ENCODE measurements around the gene P2RX1. TPM values are rescaled to one million over a fixed set of nuclear protein-coding genes. Genes with fewer than 3 reads are reported as not detected.

The P2RX1 gene
- polyA plus RNA-seq, 3 donors = 22.9 to 117 (median 33.8) TPM

GRCh38 chr17:3951003-3951402 lies 34.7 kb upstream of the P2RX1 start:
- no peak overlapping the region for H3K9ac ChIP-seq (ENCODE audit: insufficient read depth, low read length, poor library complexity, severe bottlenecking)
- H2AFZ ChIP-seq (ENCODE audit: insufficient read depth, low read depth, low read length, poor library complexity, severe bottlenecking) = no peak overlapping the region
- H3K27ac Mint-ChIP-seq = peak overlapping the region in 1 of 7 donors; percentile 30
- 100% methylated on average over 8 of the region's 17 CpGs for WGBS (ENCODE audit: insufficient coverage)
- no peaks in the 10 kb centered on the region for H3K4me1 ChIP-seq (ENCODE audit: control insufficient read depth in 1 of 2, insufficient read depth in 2 of 2, low read length in 2 of 2)
- H3K27me3 ChIP-seq (ENCODE audit: control insufficient read depth in 2 of 2, insufficient read depth in 2 of 2, low read length in 2 of 2) = no peaks in the 10 kb centered on the region
- intact Hi-C loops (cut with micrococcal nuclease) = no loop called here
- no peak overlapping the region for H3K4me3 ChIP-seq (replicated peaks in 1 of 3; ENCODE audit: low read depth in 2 of 3, low read length in 3 of 3)
- no peak overlapping the region for H3K27ac ChIP-seq (ENCODE audit: low read depth in 1 of 2, low read length in 2 of 2)
- no peaks in the 10 kb centered on the region for H3K9me3 ChIP-seq (replicated peaks in 1 of 2; ENCODE audit: control insufficient read depth in 1 of 2, insufficient read depth in 1 of 2, low read length in 2 of 2)
- peaks cover 40 to 76% of the 10 kb centered on the region in 2 donors for H3K36me3 Mint-ChIP-seq
- H3K4me2 ChIP-seq (replicated peaks; ENCODE audit: extremely low read depth, low read length, poor library complexity, severe bottlenecking) = no peak overlapping the region
- H3K36me3 ChIP-seq (replicated peaks in 1 of 2; ENCODE audit: control insufficient read depth in 1 of 2, insufficient read depth in 2 of 2, low read length in 2 of 2) = peaks cover 36 to 65% of the 10 kb centered on the region in 2 donors
- peaks cover 24% of the 10 kb centered on the region for H3K79me2 ChIP-seq (ENCODE audit: insufficient read depth, low read length)
- TF ChIP-seq CTCF (IDR thresholded peaks at IDR 0.05) = no peak
- peaks cover 16% of the 10 kb centered on the region for H4K20me1 ChIP-seq (ENCODE audit: insufficient read depth, low read length)
- no peak overlapping the region for H3K4me3 Mint-ChIP-seq
- H3K4me1 Mint-ChIP-seq = peaks cover 4% of the 10 kb centered on the region
- DNase-seq = no peak
- no peaks in the 10 kb centered on the region for H3K27me3 Mint-ChIP-seq (ENCODE audit: low read depth in 3 of 3)
- no peaks in the 10 kb centered on the region for H3K9me3 Mint-ChIP-seq

GRCh38 chr17:3950584-3950983 lies 34.3 kb upstream of the P2RX1 start:
- 99% methylated on average over 11 of the region's 12 CpGs for WGBS (ENCODE audit: insufficient coverage)
- no peak for DNase-seq
- Histone ChIP-seq H3K4me2 (replicated peaks; ENCODE audit: extremely low read depth, low read length, poor library complexity, severe bottlenecking) (no peak overlapping the region), H3K36me3 (replicated peaks in 1 of 2; ENCODE audit: control insufficient read depth in 1 of 2, insufficient read depth in 2 of 2, low read length in 2 of 2) (peaks cover 40 to 68% of the 10 kb centered on the region in 2 donors), H3K27me3 (ENCODE audit: control insufficient read depth in 2 of 2, insufficient read depth in 2 of 2, low read length in 2 of 2) (no peaks in the 10 kb centered on the region), H2AFZ (ENCODE audit: insufficient read depth, low read depth, low read length, poor library complexity, severe bottlenecking) (no peak overlapping the region), H3K4me1 (ENCODE audit: control insufficient read depth in 1 of 2, insufficient read depth in 2 of 2, low read length in 2 of 2) (no peaks in the 10 kb centered on the region), H4K20me1 (ENCODE audit: insufficient read depth, low read length) (peaks cover 16% of the 10 kb centered on the region), H3K4me3 (replicated peaks in 1 of 3; ENCODE audit: low read depth in 2 of 3, low read length in 3 of 3) (no peak overlapping the region), H3K9me3 (replicated peaks in 1 of 2; ENCODE audit: control insufficient read depth in 1 of 2, insufficient read depth in 1 of 2, low read length in 2 of 2) (no peaks in the 10 kb centered on the region), H3K79me2 (ENCODE audit: insufficient read depth, low read length) (peaks cover 23% of the 10 kb centered on the region), H3K9ac (ENCODE audit: insufficient read depth, low read length, poor library complexity, severe bottlenecking) (no peak overlapping the region), H3K27ac (ENCODE audit: low read depth in 1 of 2, low read length in 2 of 2) (no peak overlapping the region)
- no peaks in the 10 kb centered on the region for H3K9me3 Mint-ChIP-seq
- no peak overlapping the region for H3K4me3 Mint-ChIP-seq
- no peak overlapping the region for H3K27ac Mint-ChIP-seq
- TF ChIP-seq CTCF (IDR thresholded peaks at IDR 0.05) = no peak
- no peaks in the 10 kb centered on the region for H3K27me3 Mint-ChIP-seq (ENCODE audit: low read depth in 3 of 3)
- intact Hi-C loops (cut with micrococcal nuclease) = no loop called here
- peaks cover 43 to 80% of the 10 kb centered on the region in 2 donors for H3K36me3 Mint-ChIP-seq
- peaks cover 3% of the 10 kb centered on the region for H3K4me1 Mint-ChIP-seq

Data from CD14-positive monocyte (primary cell).